Esophagus squamous epithelium (tissue), 5 donors: ENCODE results near the gene MYO18A. TPM values are rescaled to one million over a fixed set of nuclear protein-coding genes. Genes with fewer than 3 reads are reported as not detected.

Experiments
- DNase-seq: peaks from one replicate; lab custom pipeline; 2025; lab: John Stamatoyannopoulos, UW
- H3K27ac ChIP-seq, 4 donors: fragments of 200-600 bp; sonication (generic); one replicate each; pipeline ENCODE4 v1.5.1; 2016 to 2019; ENCODE audit warnings: mild to moderate bottlenecking in 1 of 4
- H3K27me3 ChIP-seq, 4 donors: fragments of 200-600 bp; sonication (generic); 1 replicate in 3 of 4; 2 replicates in 1 of 4; pipeline versions ENCODE4 v1.5.1 to v1.6.0; 2017 to 2021; ENCODE audit warnings: antibody characterized with exemption in 1 of 4
- H3K36me3 ChIP-seq, 3 donors: fragments of 200-600 bp; sonication (generic); one replicate each; pipeline ENCODE4 v1.5.1; 2016 to 2019
- H3K4me1 ChIP-seq, 3 donors: fragments of 200-600 bp; sonication (generic); one replicate each; pipeline ENCODE4 v1.5.1; 2017 to 2019
- H3K4me3 ChIP-seq, 4 donors: fragments of 200-600 bp; sonication (generic); 1 replicate in 3 of 4; 2 replicates in 1 of 4; pipeline ENCODE4 v1.5.1; 2016 to 2019; ENCODE audit warnings: mild to moderate bottlenecking in 2 of 4, moderate library complexity in 1 of 4
- H3K9me3 ChIP-seq, 3 donors: fragments of 200-600 bp; sonication (generic); one replicate each; pipeline ENCODE4 v1.5.1; 2016 to 2019
- POLR2A ChIP-seq, 4 donors: fragments of 450-650 bp; IDR thresholded peaks; one replicate each; pipeline ENCODE4 v1.6.1; 2017; ENCODE audit warnings: antibody characterized with exemption in 4 of 4, mild to moderate bottlenecking in 4 of 4, moderate library complexity in 3 of 4
- WGBS, 2 donors: methylation state at CpG; one replicate each; pipeline ENCODE4 v1.1.5; 2018; 5-methylcytosine and 5-hydroxymethylcytosine counted together
- intact Hi-C: fragments of 100-400 bp; cut with DNase I; formaldehyde crosslinking; loops from one replicate; pipeline ENCODE4 v1.15.0; 2022
- total RNA-seq, 4 donors: library from RNA; depleted of rRNA; stranded (reverse); fragments of >200 nt; gene quantifications; one replicate each; pipeline ENCODE4 v1.1.0, GENCODE V29; 2016
- TF ChIP-seq, protein P1 (sequence below), 6 experiments: fragments of 450-650 bp in 4 of 6; fragments of 200-600 bp in 2 of 6; sonication (generic) in 2 of 6; IDR thresholded peaks; one replicate each; pipeline ENCODE4 v1.5.1; 2016 to 2019; ENCODE audit warnings: antibody characterized with exemption in 6 of 6, mild to moderate bottlenecking in 4 of 6, moderate library complexity in 4 of 6
- donor health status: DM: yes; HTN: yes; CAD: no.

Gene MYO18A
- total RNA-seq, 4 donors from 2014 or later, result 44.0 to 74.9 (median 68.5) TPM

DNA sequence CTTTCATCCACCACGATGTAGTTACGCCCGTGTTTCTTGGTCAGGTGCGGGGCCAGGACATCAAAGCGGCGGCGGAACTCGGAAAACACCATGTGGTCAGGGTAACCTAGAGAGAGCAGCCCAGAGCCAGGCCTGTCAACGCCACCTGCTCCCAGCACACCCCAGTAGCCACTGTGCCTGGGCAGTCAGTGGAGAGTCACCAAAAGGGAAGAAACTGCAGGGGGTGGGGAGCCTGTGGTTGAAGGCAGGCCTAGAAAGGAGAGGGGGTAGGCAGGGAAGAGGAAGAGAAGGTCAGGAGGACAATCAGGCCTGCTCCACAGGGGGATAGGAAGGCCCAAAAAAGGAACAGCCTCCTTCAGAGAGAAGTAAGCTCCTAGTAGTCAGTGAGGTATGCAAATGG, 73.1 kb downstream of the MYO18A start:
- Histone ChIP-seq H3K9me3 (no peaks in the 10 kb centered on the region), H3K27me3 (no peaks in the 10 kb centered on the region), H3K27ac (no peak overlapping the region), H3K4me1 (peaks cover 0 to 19% (median under 1%) of the 10 kb centered on the region in 3 donors), H3K4me3 (no peak overlapping the region), H3K36me3 (peaks cover 50 to 97% (median 56%) of the 10 kb centered on the region in 3 donors)
- 87% methylated on average over 6 of the region's 9 CpGs; no CpG with 5 or more reads in 1 of the 2 donors for WGBS, 2 donors
- TF ChIP-seq POLR2A (IDR thresholded peaks at IDR 0.05), result no peak
- TF ChIP-seq, protein P1, sequence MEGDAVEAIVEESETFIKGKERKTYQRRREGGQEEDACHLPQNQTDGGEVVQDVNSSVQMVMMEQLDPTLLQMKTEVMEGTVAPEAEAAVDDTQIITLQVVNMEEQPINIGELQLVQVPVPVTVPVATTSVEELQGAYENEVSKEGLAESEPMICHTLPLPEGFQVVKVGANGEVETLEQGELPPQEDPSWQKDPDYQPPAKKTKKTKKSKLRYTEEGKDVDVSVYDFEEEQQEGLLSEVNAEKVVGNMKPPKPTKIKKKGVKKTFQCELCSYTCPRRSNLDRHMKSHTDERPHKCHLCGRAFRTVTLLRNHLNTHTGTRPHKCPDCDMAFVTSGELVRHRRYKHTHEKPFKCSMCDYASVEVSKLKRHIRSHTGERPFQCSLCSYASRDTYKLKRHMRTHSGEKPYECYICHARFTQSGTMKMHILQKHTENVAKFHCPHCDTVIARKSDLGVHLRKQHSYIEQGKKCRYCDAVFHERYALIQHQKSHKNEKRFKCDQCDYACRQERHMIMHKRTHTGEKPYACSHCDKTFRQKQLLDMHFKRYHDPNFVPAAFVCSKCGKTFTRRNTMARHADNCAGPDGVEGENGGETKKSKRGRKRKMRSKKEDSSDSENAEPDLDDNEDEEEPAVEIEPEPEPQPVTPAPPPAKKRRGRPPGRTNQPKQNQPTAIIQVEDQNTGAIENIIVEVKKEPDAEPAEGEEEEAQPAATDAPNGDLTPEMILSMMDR (IDR thresholded peaks at IDR 0.05), result no peak
- no peak for DNase-seq
- intact Hi-C loops, result no loop called here

DNA sequence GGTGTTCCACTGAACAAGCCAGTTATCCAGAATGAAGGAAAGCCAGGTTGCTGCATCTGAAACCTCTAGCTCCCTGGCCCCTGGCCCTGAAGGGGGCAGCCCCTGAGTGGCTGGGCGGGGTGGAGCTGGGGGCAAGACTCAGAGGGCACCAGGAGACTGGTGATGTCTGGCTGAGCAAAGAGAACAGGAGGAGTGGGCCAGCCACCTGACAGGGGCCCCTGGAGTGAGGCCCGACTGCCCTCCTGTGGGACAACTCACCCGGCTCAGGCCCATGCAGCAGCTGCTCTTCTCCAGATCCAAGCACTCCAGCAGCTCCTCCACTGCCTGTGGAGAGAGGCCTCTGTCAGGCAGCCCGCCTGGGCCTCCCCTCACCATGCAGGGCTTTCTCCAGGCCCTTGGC, 76.9 kb downstream of the MYO18A start:
- intact Hi-C loops, result no loop called here
- H3K36me3 ChIP-seq, result peaks cover 34 to 100% (median 43%) of the 10 kb centered on the region in 3 donors
- H3K27ac ChIP-seq, result no peak overlapping the region
- no peaks in the 10 kb centered on the region for H3K9me3 ChIP-seq
- TF ChIP-seq POLR2A (IDR thresholded peaks at IDR 0.05), result no peak
- no peak overlapping the region for H3K4me3 ChIP-seq
- no peak for DNase-seq
- no peaks in the 10 kb centered on the region for H3K27me3 ChIP-seq
- H3K4me1 ChIP-seq, result peaks cover 0 to 28% (median 0%) of the 10 kb centered on the region in 3 donors
- WGBS, 2 donors, result 87% methylated on average over 3 of the region's 4 CpGs; no CpG with 5 or more reads in 1 of the 2 donors

DNA sequence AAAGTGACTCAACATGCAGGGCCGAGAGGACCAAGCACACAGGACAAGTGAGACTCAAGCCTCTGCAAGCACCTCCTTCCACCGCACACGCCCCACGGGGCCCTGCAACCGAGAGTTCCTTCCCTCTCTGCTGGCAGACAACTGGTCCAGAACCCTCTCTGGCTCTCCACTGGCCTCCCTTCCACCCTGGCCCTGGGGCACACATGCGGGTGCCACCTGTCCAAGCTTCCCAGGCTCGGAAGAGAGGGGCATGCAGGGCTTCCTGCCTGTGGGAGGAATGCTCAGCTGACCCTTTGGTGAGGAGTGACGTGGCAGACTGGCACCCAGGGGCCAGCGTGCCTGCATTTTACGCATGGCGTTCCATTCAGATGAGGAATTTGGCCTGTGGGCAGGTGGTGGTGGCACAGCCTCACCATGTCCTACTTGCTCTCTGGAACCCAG, 77.4 kb downstream of the MYO18A start:
- Histone ChIP-seq H3K4me3 (no peak overlapping the region), H3K9me3 (no peaks in the 10 kb centered on the region), H3K27ac (peak overlapping the region in 2 of 4 donors; percentile 21 to 30), H3K27me3 (no peaks in the 10 kb centered on the region), H3K4me1 (peaks cover 0 to 28% (median 0%) of the 10 kb centered on the region in 3 donors), H3K36me3 (peaks cover 40 to 100% (median 45%) of the 10 kb centered on the region in 3 donors)
- intact Hi-C loops, result no loop called here
- TF ChIP-seq POLR2A (IDR thresholded peaks at IDR 0.05), result no peak
- TF ChIP-seq, protein P1 (IDR thresholded peaks at IDR 0.05), result no peak
- DNase-seq, result no peak
- WGBS, 2 donors, result 41 to 69% methylated on average over 5 to 6 of the region's 11 CpGs

DNA sequence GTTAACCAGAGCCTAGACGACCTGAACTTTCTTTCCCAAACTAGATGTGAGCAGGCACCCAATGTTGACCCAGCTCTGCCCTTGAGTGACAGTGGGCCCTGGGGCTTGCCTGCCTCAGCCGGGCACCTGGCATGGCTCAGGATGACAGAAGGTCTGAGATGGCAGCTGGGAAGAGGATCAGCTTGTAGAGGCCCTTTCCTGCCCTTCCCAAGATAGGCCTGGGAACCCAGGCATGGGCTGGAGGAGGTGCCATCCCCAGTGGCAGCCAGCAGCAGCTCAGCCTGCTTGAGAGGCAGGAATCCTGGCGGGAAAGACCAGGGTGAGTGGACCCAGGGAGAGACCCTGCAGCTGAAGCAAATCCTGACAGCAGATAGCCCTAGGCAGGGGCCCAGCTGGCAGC, 78.2 kb downstream of the MYO18A start:
- no peaks in the 10 kb centered on the region for H3K27me3 ChIP-seq
- 80% methylated on average over 1 of the region's 3 CpGs; no CpG with 5 or more reads in 1 of the 2 donors for WGBS, 2 donors
- H3K4me1 ChIP-seq, result peaks cover 0 to 28% (median 0%) of the 10 kb centered on the region in 3 donors
- intact Hi-C loops, result no loop called here
- no peak for DNase-seq
- H3K36me3 ChIP-seq, result peaks cover 46 to 100% (median 52%) of the 10 kb centered on the region in 3 donors
- no peak overlapping the region for H3K4me3 ChIP-seq
- H3K27ac ChIP-seq, result peak overlapping the region in 1 of 4 donors; percentile 30
- no peaks in the 10 kb centered on the region for H3K9me3 ChIP-seq
- TF ChIP-seq, protein P1 (IDR thresholded peaks at IDR 0.05), result no peak
- TF ChIP-seq POLR2A (IDR thresholded peaks at IDR 0.05), result no peak

DNA sequence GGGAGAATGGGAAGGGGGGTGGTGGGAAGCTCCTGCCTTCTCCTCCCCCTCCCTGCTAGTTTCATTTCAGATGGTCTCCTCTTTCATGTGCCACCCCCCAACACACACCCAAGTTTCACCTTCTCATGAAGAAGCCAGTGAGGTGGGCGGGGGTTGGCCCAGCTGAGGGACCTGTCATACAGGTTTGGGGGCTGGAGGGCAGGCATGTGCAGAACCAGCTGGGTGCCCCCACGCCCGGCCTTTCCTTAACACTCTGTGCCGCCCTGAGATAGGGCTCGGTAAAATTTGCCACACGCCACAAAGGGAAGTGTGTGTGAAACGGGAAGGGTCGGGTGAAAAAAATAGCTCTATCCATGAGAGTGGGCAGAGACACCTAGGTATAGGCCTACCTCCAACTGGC, 79.9 kb downstream of the MYO18A start:
- Histone ChIP-seq H3K27ac (no peak overlapping the region), H3K27me3 (no peaks in the 10 kb centered on the region), H3K4me1 (peaks cover 0 to 28% (median 0%) of the 10 kb centered on the region in 3 donors), H3K4me3 (no peak overlapping the region), H3K36me3 (peaks cover 51 to 100% (median 52%) of the 10 kb centered on the region in 3 donors), H3K9me3 (no peaks in the 10 kb centered on the region)
- no peak for DNase-seq
- WGBS, 2 donors, result 53 to 65% methylated on average over 5 to 7 of the region's 8 CpGs
- TF ChIP-seq POLR2A (IDR thresholded peaks at IDR 0.05), result no peak
- TF ChIP-seq, protein P1 (IDR thresholded peaks at IDR 0.05), result no peak
- intact Hi-C loops, result no loop called here
